Embryonic facial prominence (tissue), 1 donor: Measurements from ENCODE around the gene GKAP1.
"Not testable (repeated sequence)": the region's sequence is repeated elsewhere in the genome, so short reads cannot be mapped to it uniquely, and the experiment has no call there.

Experiments
- DNase-seq: peaks from one replicate; pipeline ENCODE4 v3.0.0-alpha.2; 2016; ENCODE audit errors: extremely low spot score

GKAP1 gene

DNA sequence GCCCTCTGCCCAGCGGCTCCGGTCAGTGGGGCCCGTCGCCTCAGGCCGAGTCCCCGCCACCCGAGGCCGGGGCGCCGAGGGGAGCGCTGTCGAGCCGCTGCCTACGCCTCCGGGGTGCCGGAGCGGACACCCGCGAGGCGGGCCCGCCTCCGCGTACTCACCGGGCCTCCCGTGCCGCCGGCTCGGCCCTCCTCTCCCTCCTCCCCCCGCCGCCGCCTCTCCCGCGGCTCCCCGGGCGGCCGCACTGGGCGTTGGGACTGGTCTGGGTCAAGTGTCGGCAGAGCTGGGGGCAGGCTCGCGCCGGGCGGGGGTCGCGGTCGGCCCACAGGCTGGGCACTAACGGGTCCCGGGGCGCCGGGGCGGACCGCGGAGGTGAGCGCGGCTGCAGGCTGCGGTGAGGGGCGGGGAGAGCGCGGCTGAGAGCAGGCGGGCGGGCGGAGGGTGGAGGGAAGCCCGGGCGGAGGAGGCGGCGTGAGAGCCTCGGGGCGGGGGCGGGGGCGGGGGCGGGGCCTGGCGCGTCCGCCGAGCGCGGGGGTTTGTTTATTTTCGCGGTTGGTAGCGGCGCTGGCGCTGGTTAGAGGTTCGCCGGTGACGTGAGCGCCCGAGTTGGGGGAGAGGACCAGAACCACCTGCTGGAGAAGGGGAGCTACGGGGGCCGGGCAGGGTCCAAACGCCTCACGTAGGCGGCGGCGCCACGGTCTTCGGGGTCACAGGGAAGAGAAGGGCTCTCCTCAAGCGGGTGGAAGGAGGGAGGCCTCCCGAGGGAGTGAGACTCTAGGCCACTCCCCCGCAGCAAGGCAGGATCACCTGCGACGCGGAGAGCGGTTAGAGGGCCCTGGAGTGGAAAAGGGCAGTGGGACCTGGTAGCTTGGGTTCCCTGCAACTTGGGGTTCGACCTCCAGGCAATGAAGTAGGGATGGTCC, at the start of gene GKAP1:
GKAP1 (minus strand) TSS at position 414 of the 923 bp plus-strand sequence. CDS start 11,252 bp downstream, outside the sequence.
- DNase-seq: not testable (repeated sequence)

GRCh38 chr9:83849895-83850294, 32.3 kb upstream of the GKAP1 start:
- DNase-seq: not testable (repeated sequence)

DNA sequence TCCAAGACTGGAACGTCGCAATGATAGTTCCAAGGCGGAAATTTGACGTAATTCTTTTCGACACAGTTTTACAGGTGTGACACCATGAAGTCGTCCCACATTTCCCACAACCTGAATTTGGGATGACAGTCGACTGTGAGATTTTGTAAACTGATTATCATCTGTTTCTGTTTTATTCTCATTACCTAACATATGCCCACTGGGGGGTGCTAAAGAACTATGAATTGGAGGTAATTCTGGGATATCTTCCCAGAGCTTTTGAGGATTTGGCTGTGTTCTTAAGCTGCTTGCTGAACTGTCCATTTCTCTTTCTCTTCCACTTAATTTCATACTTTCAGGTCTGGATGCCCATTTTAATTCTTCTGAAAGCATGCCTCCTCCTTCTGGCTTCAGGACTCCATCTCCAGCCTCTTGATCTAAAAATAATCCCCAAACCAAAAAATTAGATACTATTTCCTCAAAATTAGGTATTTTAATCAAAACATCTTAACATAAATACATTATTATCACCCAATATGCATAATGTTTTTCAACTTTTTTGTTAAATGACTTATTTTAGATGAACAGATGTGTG, 19.6 kb upstream of the GKAP1 start:
- DNase-seq: not testable (repeated sequence)

- not testable (repeated sequence) for DNase-seq
Observed at GRCh38 chr9:83830426-83831071, 13.0 kb upstream of the GKAP1 start.

GRCh38 chr9:83824986-83825623, 7.5 kb upstream of the GKAP1 start:
- not testable (repeated sequence) for DNase-seq

- DNase-seq: not testable (repeated sequence)
Observed at GRCh38 chr9:83817011-83817355, 586 bp downstream of the GKAP1 start.

DNA sequence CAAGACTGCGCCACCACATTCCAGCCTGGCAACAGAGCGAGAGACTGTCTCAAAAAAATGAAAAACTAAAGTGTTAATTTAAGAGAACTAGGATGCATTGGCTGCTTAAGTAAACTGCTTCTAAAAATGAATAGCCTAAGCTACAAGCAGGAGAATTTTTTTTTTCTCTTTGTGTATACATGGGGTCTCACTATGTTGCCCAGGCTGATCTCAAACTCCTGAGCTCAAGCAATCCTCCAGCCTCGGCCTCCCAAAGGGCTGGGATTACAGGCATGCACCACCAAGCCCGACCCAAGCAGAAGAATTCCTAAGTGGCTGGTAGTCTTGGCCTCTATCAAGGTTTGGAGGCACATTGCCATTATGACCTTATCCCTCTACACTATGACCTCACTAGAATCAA, 2.4 kb downstream of the GKAP1 start:
- not testable (repeated sequence) for DNase-seq

GRCh38 chr9:83809213-83809612, 8.4 kb downstream of the GKAP1 start:
- DNase-seq: not testable (repeated sequence)

GRCh38 chr9:83804454-83804853, 13.1 kb downstream of the GKAP1 start:
- not testable (repeated sequence) for DNase-seq

DNA sequence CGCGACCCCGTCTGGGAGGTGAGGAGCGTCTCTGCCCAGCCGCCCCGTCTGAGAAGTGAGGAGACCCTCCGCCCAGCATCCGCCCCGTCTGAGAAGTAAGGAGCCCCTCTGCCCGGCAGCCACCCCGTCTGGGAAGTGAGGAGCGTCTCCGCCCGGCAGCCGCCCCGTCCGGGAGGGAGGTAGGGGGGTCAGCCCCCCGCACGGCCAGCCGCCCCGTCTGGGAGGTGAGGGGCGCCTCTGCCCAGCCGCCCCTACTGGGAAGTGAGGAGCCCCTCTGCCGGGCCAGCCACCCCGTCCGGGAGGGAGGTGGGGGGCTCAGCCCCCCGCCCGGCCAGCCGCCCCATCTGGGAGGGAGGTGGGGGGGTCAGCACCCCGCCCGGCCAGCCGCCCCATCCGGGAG, 13.6 kb downstream of the GKAP1 start:
- DNase-seq: not testable (repeated sequence)

- no peak for DNase-seq
Observed at GRCh38 chr9:83800236-83801033, 17.1 kb downstream of the GKAP1 start.

DNA sequence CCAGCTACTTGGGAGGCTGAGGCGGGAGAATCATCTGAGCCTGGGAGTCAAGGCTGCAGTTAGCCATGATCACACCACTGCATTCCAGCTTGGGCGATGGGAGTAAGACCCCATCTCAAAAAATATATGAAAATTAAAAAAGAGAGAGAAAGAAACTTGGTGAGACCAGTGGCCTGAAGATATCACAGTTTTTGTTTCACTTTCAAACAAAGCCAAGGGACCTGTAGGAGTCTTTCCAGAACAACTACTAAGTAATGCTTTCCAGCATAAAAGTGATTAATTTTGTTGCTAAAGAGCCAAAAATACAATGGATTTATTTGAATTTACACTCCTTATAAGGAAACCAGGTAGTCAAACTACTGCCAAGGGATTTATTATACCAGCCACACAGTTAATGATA, 23.5 kb downstream of the GKAP1 start:
- no peak for DNase-seq

- no peak for DNase-seq
Observed at GRCh38 chr9:83792746-83793145, 24.8 kb downstream of the GKAP1 start.

- DNase-seq: no peak
Observed at GRCh38 chr9:83778164-83778563, 39.4 kb downstream of the GKAP1 start.

- DNase-seq: no peak
Observed at GRCh38 chr9:83775932-83776331, 41.6 kb downstream of the GKAP1 start.

GRCh38 chr9:83772860-83773259, 44.7 kb downstream of the GKAP1 start:
- DNase-seq: no peak

DNA sequence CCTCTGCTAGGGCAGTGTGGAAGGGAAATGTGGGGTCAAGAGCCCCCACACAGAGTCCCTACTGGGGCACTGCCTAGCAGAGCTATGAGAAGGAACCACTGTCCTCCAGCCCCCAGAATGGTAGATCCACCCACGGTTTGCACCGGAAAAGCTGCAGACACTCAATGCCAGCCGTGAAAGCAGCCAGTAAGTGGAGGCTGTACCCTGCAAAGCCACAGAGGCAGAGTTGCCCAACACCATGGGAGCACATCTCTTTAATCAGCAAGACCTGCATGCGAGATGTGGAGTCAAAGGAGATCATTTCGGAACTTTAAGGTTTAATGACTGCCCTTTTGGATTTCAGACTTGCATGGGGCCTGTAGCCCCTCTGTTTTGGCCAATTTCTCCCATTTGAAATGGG, 52.2 kb downstream of the GKAP1 start:
- DNase-seq: no peak

- DNase-seq: no peak
Observed at GRCh38 chr9:83754383-83754977, 63.1 kb downstream of the GKAP1 start.

DNA sequence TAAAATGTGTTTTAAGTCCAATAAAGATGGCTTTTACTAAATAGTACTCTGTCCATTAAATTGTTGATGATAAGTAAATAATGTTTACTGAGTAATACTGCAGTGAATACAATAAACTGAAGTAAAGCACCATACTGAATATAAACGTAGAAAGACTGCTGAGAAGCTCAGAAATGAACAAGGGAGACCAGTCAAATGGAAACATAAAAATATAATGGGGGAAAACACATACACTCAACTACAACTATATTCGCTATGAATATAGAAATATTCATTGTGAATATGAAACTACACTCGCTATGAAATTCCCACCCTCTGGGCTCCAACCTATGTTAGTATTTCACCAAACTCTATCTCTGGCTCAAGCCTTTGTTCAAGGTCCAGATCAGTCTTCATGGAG, 67.9 kb downstream of the GKAP1 start:
- no peak for DNase-seq

DNA sequence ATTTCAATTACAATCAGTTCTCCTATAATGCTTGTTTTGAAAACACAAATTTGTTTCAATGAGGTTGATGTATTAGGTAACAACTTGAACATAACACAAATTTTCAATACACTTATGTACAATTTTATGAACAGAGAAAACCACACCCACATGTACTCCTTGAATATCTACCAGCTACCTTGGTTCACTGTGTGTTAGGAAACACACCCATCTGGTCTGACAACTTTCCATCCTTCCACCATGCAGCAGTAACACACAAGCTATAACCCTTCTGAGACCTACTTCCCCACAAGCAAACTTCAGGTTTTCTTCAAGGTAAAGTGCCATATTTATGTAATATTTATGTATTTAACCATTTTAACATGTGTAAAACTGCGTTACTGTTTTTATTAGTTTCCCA, 73.4 kb downstream of the GKAP1 start:
- no peak for DNase-seq

DNA sequence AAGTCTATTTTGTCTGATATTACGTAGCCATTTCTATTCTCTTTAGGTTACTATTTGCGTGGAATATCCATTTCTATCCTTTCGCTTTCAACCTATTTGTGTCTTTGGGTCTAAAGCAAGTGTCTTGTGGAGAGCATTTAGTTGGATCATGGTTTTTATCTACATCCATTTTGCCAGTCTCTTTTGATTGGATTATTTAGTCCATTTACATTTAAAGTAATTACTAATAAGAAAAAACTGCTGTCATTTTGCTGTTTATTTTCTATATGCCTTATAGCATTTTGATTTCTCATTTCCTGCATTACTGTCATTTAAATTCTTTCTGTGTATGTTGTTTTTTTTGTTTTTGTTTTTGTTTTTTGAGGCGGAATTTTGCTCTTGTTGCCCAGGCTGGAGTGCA, 83.8 kb downstream of the GKAP1 start:
- DNase-seq: no peak
